Measurements from ENCODE around the gene SGSM1. TPM values are rescaled to one million over a fixed set of nuclear protein-coding genes. Genes with fewer than 3 reads are reported as not detected.
"Not testable (repeated sequence)": the region's sequence is repeated elsewhere in the genome, so short reads cannot be mapped to it uniquely, and the experiment has no call there.

Gene SGSM1
- total RNA-seq, 4 donors from 2014 or later, result 0.88 to 4.9 (median 3.0) TPM

- DNase-seq, result no peak
- intact Hi-C loops (cut with DNase I; ENCODE audit: low total_unique reads), result no loop called here
- Histone ChIP-seq H3K27me3 (no peaks in the 10 kb centered on the region), H3K27ac (no peak overlapping the region), H3K36me3 (no peaks in the 10 kb centered on the region), H3K9me3 (no peaks in the 10 kb centered on the region), H3K4me1 (no peaks in the 10 kb centered on the region), H3K4me3 (no peak overlapping the region)
- no peak for TF ChIP-seq POLR2A (IDR thresholded peaks at IDR 0.05)
- TF ChIP-seq CTCF (IDR thresholded peaks at IDR 0.05), result no peak
Measured at GRCh38 chr22:24830205-24830979, 24.4 kb downstream of the SGSM1 start.

- intact Hi-C loops (cut with DNase I; ENCODE audit: low total_unique reads), result no loop called here
- no peaks in the 10 kb centered on the region for H3K9me3 ChIP-seq
- no peak for DNase-seq
Measured at GRCh38 chr22:24831687-24832086, 25.7 kb downstream of the SGSM1 start.

GRCh38 chr22:24833881-24834495 is 28.0 kb downstream of the SGSM1 start:
- Histone ChIP-seq H3K36me3 (no peaks in the 10 kb centered on the region), H3K27ac (no peak overlapping the region), H3K4me3 (no peak overlapping the region), H3K27me3 (no peaks in the 10 kb centered on the region), H3K4me1 (no peaks in the 10 kb centered on the region), H3K9me3 (no peaks in the 10 kb centered on the region)
- intact Hi-C loops (cut with DNase I; ENCODE audit: low total_unique reads), result no loop called here
- DNase-seq, result no peak
- TF ChIP-seq POLR2A (IDR thresholded peaks at IDR 0.05), result no peak
- TF ChIP-seq CTCF (IDR thresholded peaks at IDR 0.05), result no peak

More at GRCh38 chr22:24831687-24832086, 25.7 kb downstream of the SGSM1 start:
- TF ChIP-seq CTCF (IDR thresholded peaks at IDR 0.05) (no peak), POLR2A (IDR thresholded peaks at IDR 0.05) (no peak)
- no peaks in the 10 kb centered on the region for H3K4me1 ChIP-seq
- no peak overlapping the region for H3K27ac ChIP-seq
- H3K4me3 ChIP-seq, result no peak overlapping the region
- H3K27me3 ChIP-seq, result no peaks in the 10 kb centered on the region
- H3K36me3 ChIP-seq, result no peaks in the 10 kb centered on the region

- no peak for DNase-seq
- no peak for TF ChIP-seq POLR2A (IDR thresholded peaks at IDR 0.05)
- TF ChIP-seq CTCF (IDR thresholded peaks at IDR 0.05), result no peak
- H3K36me3 ChIP-seq, result no peaks in the 10 kb centered on the region
- H3K27me3 ChIP-seq, result no peaks in the 10 kb centered on the region
- no peaks in the 10 kb centered on the region for H3K4me1 ChIP-seq
- H3K9me3 ChIP-seq, result no peaks in the 10 kb centered on the region
- no peak overlapping the region for H3K4me3 ChIP-seq
- intact Hi-C loops (cut with DNase I; ENCODE audit: low total_unique reads), result no loop called here
- H3K27ac ChIP-seq, result no peak overlapping the region
Measured at GRCh38 chr22:24834845-24835570, 29.0 kb downstream of the SGSM1 start.

GRCh38 chr22:24836282-24836681 is 30.3 kb downstream of the SGSM1 start:
- no peak for TF ChIP-seq POLR2A (IDR thresholded peaks at IDR 0.05)
- no peak for TF ChIP-seq CTCF (IDR thresholded peaks at IDR 0.05)

DNA sequence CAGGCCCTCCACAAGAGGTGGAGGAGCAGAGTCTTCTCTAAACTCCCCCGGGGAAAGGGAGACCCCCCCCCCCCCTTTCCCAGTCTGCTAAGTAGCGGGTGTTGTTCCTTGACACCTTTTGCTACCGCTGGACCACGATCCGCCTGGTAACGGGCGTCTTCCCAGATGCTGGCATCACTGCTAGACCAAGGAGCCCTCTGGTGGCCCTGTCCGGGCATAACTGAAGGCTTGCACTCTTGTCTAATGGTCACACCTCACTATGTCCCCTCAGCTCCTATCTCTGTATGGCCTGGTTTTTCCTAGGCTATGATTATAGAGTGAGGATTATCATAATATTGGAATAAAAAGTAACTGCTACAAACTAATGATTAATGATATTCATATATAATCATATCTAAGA is 31.5 kb downstream of the SGSM1 start:
- H3K4me1 ChIP-seq; H3K27ac ChIP-seq; H3K9me3 ChIP-seq; H3K36me3 ChIP-seq; H3K4me3 ChIP-seq; intact Hi-C loops (cut with DNase I; ENCODE audit: low total_unique reads); H3K27me3 ChIP-seq; DNase-seq: not testable (repeated sequence)

More at GRCh38 chr22:24836282-24836681, 30.3 kb downstream of the SGSM1 start:
- H3K4me1 ChIP-seq, result no peaks in the 10 kb centered on the region
- H3K9me3 ChIP-seq, result no peaks in the 10 kb centered on the region
- no peak overlapping the region for H3K4me3 ChIP-seq
- H3K36me3 ChIP-seq, result no peaks in the 10 kb centered on the region
- no peak for DNase-seq
- no peaks in the 10 kb centered on the region for H3K27me3 ChIP-seq
- intact Hi-C loops (cut with DNase I; ENCODE audit: low total_unique reads), result no loop called here
- H3K27ac ChIP-seq, result no peak overlapping the region
